Pancreas (tissue), 10 donors: Measurements from ENCODE around the gene ST8SIA6. TPM values are rescaled to one million over a fixed set of nuclear protein-coding genes. Genes with fewer than 3 reads are reported as not detected.
A peak's percentile ranks its signal among the peaks of the same experiment; 100 is the strongest.

Experiments used
- ATAC-seq, 4 donors: fragments of 200-7000 bp; cut with Tn5 transposase; one replicate each; pipeline versions ENCODE4 v1.8.0 to v1.9.1; 2020; ENCODE audit warnings: mild to moderate bottlenecking in 4 of 4, moderate library complexity in 4 of 4
- DNase-seq, 6 donors: peaks; one replicate each; pipeline ENCODE4 v3.0.0-alpha.2; 2020
- FAIRE-seq: peaks from 2 replicates; lab custom pipeline; 2012; peaks lifted over from hg19 to GRCh38; lab: Jason Lieb, UNC
- H3K27ac ChIP-seq, 4 donors: fragments of 200-600 bp; sonication (generic); 1 replicate in 3 of 4; 2 replicates in 1 of 4; pipeline versions ENCODE4 v1.5.0 to v1.8.0; 2020
- H3K27me3 ChIP-seq, 4 donors: fragments of 200-600 bp; one replicate each; pipeline ENCODE4 v1.8.0; 2021
- H3K36me3 ChIP-seq, 3 donors: fragments of 200-600 bp; sonication (generic) in 1 of 3; one replicate each; pipeline versions ENCODE4 v1.5.0 to v1.8.0; 2020 to 2021
- H3K4me1 ChIP-seq, 3 donors: fragments of 200-600 bp; one replicate each; pipeline ENCODE4 v1.8.0; 2021
- H3K4me3 ChIP-seq, 4 donors: fragments of 200-600 bp; sonication (generic) in 2 of 4; one replicate each; pipeline versions ENCODE4 v1.5.0 to v1.8.0; 2020 to 2021
- H3K9me3 ChIP-seq, 4 donors: fragments of 200-600 bp; one replicate each; pipeline ENCODE4 v1.8.0; 2021
- WGBS, 2 donors: extraction: QIAGEN DNeasy Blood & Tissue Kit; methylation state at CpG; one replicate each; pipeline ENCODE4 v1.1.7; 2013; 5-methylcytosine and 5-hydroxymethylcytosine counted together
- intact Hi-C, 3 donors: fragments of 100-400 bp; cut with DNase I; formaldehyde crosslinking; loops; one replicate each; pipeline versions ENCODE4 v1.11.1 to v1.14.2; 2022
- polyA plus RNA-seq, 2 donors: library from polyadenylated mRNA; stranded (reverse); fragments of 200-250 nt; gene quantifications; one replicate each; pipeline ENCODE4 v1.2.3, GENCODE V29; 2013
- total RNA-seq, 6 donors: library from RNA; stranded (reverse); fragmentation: NEBNext Ultra II Directional in 4 of 6; extraction: Animal tissue kit (Norgen Biotek cat#: 25700) in 4 of 6; gene quantifications; one replicate each; pipeline versions ENCODE4 v1.2.1 to v1.2.4, GENCODE V29; 2021 to 2023
- TF ChIP-seq, protein P1 (sequence below), 4 donors: fragments of 200-600 bp; sonication (generic) in 3 of 4; IDR thresholded peaks; one replicate each; pipeline versions ENCODE4 v1.5.0 to v1.8.0; 2021; ENCODE audit warnings: antibody characterized with exemption in 4 of 4
- donor health status: healthy with polysubstance abuse.
- donor health status: DM: no; HTN: no; CAD: no; lungs with moderate emphysema.
- donor health status: DM: no; HTN: no; CAD: no.
- donor health status: control.
- donor health status: control.
- donor health status: Bipolar disorder and iron deficiency.
- donor health status: DM: yes; HTN: yes; CAD: no.
- donor health status: DM: no; HTN: no; CAD: no.
- donor health status: DM: no; HTN: no; CAD: no.
- donor health status: DM: yes; HTN: yes; CAD: no.

Gene ST8SIA6
- total and polyA plus RNA-seq, 8 donors, result 0.08 to 0.15 (median 0.12) TPM; not detected in 4

DNA sequence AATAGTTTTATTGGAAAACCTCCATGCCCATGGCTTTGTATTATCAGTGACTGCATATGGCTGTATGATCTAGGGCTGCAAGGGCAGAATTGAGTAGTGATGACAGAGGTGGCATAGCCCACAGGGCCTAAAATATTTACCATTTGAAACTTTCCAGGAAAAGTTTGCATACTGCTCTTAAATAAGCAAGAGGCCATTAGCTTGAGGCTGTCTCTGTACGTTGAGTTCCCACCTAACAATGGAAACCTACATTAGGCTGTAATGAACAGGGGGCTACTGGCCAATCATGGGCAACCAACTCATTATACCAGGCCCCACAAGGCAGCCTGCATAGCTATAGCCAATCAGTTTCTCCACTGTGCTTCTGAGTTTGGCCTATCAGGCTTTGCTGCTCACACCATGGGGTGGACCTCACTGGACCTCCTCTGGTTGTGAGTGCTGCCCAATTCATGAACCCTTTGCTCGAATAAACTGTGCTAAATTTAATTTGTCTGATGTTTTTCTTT, 673 bp upstream of the ST8SIA6 start:
- Histone ChIP-seq H3K4me3 (no peak overlapping the region), H3K36me3 (no peaks in the 10 kb centered on the region), H3K27me3 (peaks cover 0 to 12% (median 5%) of the 10 kb centered on the region in 4 donors), H3K4me1 (peaks cover 0 to 4% (median 0%) of the 10 kb centered on the region in 3 donors), H3K9me3 (no peaks in the 10 kb centered on the region), H3K27ac (no peak overlapping the region)
- intact Hi-C loops, result no loop called here
- TF ChIP-seq, protein P1, sequence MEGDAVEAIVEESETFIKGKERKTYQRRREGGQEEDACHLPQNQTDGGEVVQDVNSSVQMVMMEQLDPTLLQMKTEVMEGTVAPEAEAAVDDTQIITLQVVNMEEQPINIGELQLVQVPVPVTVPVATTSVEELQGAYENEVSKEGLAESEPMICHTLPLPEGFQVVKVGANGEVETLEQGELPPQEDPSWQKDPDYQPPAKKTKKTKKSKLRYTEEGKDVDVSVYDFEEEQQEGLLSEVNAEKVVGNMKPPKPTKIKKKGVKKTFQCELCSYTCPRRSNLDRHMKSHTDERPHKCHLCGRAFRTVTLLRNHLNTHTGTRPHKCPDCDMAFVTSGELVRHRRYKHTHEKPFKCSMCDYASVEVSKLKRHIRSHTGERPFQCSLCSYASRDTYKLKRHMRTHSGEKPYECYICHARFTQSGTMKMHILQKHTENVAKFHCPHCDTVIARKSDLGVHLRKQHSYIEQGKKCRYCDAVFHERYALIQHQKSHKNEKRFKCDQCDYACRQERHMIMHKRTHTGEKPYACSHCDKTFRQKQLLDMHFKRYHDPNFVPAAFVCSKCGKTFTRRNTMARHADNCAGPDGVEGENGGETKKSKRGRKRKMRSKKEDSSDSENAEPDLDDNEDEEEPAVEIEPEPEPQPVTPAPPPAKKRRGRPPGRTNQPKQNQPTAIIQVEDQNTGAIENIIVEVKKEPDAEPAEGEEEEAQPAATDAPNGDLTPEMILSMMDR (IDR thresholded peaks at IDR 0.05), result no peak
- FAIRE-seq (no peak), DNase-seq (no peak), ATAC-seq (no peak)
- 97% methylated on average over 2 of the region's 2 CpGs for WGBS, 2 donors

DNA sequence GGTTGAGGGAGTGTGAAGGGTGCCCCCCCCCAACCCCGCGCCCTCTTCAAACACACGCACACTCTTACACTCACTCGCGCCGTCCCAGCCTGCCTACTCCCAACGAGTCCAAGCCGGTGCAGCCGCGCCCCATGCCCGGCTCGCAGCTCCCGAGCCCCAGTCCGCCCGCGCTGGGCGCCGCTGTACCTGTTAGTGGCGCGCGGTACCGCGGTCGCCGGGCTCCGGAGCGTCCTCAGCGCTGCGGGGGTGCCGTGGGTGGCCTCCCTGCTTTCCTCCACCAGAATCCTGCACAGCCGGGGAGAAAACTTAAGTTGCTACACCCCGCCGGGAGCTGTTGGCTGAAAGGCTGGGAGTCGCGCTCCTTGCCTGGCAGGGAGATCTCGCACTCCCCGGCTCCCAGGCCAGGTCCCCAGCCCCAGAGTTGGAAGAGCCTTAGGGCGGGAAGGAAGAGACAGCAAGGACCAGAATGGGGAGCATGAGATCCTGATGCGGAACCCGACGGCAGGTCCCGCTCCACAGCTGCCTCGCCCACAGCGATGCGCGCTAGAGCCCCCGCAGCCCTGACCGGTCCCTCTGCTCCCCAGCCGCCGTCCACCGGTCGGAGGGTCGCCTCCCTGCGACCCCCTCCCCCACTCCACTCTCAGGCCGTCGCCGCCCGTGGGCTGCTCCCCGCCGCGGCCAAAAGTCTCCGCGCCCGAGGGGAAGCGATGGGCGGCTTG, 863 bp downstream of the ST8SIA6 start:
- peaks cover 0 to 12% (median 5%) of the 10 kb centered on the region in 4 donors for H3K27me3 ChIP-seq
- H3K9me3 ChIP-seq, result no peaks in the 10 kb centered on the region
- H3K36me3 ChIP-seq, result no peaks in the 10 kb centered on the region
- TF ChIP-seq, protein P1 (IDR thresholded peaks at IDR 0.05), result no peak
- WGBS, 2 donors, result 1% methylated on average over 65 to 66 of the region's 66 CpGs
- no peak overlapping the region for H3K27ac ChIP-seq
- H3K4me1 ChIP-seq, result peaks cover 0 to 4% (median 0%) of the 10 kb centered on the region in 3 donors
- H3K4me3 ChIP-seq, result peak overlapping the region; percentile 10 to 48 (median 30)
- FAIRE-seq (no peak), ATAC-seq (peak; percentile 80 to 91 (median 90)), DNase-seq (peak; percentile 18 to 87 (median 42))
- intact Hi-C loops, result no loop called here

GRCh38 chr10:17453035-17453372, 1.4 kb downstream of the ST8SIA6 start:
- TF ChIP-seq, protein P1 (IDR thresholded peaks at IDR 0.05), result no peak
- H3K4me3 ChIP-seq, result peak overlapping the region in 1 of 4 donors; percentile 48
- H3K36me3 ChIP-seq, result no peaks in the 10 kb centered on the region
- peaks cover 0 to 4% (median 0%) of the 10 kb centered on the region in 3 donors for H3K4me1 ChIP-seq
- 19 to 23% methylated on average over 7 of the region's 7 CpGs for WGBS, 2 donors
- H3K27me3 ChIP-seq, result peaks cover 0 to 12% (median 5%) of the 10 kb centered on the region in 4 donors
- ATAC-seq (no peak), DNase-seq (no peak), FAIRE-seq (no peak)
- no peaks in the 10 kb centered on the region for H3K9me3 ChIP-seq
- intact Hi-C loops, result no loop called here
- H3K27ac ChIP-seq, result no peak overlapping the region

DNA sequence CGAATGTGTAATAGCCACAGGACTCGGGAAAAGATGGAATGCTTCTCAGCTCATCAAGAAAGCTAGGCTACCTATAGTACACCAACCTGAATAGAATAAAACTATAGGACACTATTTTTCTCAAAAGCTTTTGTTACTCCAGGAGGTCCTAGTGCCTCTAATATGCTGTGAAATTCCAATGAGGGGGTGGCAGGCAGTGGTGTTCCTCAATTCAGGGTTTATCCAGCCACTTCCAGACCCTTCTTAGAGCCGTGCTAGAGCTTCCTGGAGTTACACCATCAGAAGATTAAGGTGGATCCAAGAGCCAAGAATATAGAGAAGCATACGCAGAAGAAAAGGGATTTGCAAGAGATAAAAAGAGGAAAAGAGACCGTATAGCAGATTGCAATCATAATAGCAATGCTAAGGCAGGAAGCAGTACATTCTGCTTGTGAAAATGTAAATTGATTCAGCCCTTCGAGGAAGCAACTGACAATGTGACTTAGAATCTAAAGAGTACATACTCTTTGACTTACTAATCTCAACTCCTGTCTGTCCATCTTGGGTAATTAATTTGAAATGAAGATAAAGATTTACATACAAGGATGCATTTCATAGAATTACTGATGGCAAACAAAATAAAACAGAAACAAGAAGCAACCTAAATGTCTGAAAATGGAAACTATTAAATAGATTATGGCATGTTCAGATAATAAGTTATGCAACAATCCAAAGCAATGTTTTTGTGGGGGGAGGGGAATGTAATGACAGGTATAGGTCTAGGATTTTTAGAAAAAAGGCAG, 2.1 kb downstream of the ST8SIA6 start:
- FAIRE-seq (no peak), DNase-seq (no peak), ATAC-seq (no peak)
- TF ChIP-seq, protein P1 (IDR thresholded peaks at IDR 0.05), result no peak
- Histone ChIP-seq H3K27me3 (peaks cover 0 to 12% (median 5%) of the 10 kb centered on the region in 4 donors), H3K4me3 (no peak overlapping the region), H3K9me3 (no peaks in the 10 kb centered on the region), H3K4me1 (peaks cover 0 to 4% (median 0%) of the 10 kb centered on the region in 3 donors), H3K36me3 (no peaks in the 10 kb centered on the region), H3K27ac (no peak overlapping the region)
- 72 to 77% methylated on average over 6 of the region's 6 CpGs for WGBS, 2 donors
- intact Hi-C loops, result no loop called here
